Calu3 (cell line): ENCODE results near the gene NDE1. TPM values are rescaled to one million over a fixed set of nuclear protein-coding genes. Genes with fewer than 3 reads are reported as not detected.

Experiments used
- BruUV-seq: library from RNA; stranded (reverse); fragments of 400-500 nt; replicated peaks from 2 replicates; lab custom pipeline; 2021; lab: Mats Ljungman, UMichigan
- CTCF ChIA-PET: fragments of 300-600 bp; sonication (Branson Sonifier 250); formaldehyde crosslinking; loops from one replicate; lab custom pipeline; 2022; ENCODE audit warnings: antibody characterized with exemption; lab: Charles Lee
- DNase-seq: peaks from one replicate; pipeline ENCODE4 v3.0.0; 2022
- H3K27ac Mint-ChIP-seq: one replicate; pipeline ENCODE4 v1.8.0; 2022; ENCODE audit warnings: mixed read lengths; ENCODE audit not compliant: unreplicated experiment
- H3K27me3 Mint-ChIP-seq: one replicate; pipeline ENCODE4 v1.8.0; 2022; ENCODE audit warnings: mixed read lengths; ENCODE audit not compliant: unreplicated experiment
- H3K36me3 Mint-ChIP-seq: one replicate; pipeline ENCODE4 v1.8.0; 2022; ENCODE audit warnings: mild to moderate bottlenecking, moderate library complexity, mixed read lengths; ENCODE audit not compliant: insufficient read depth, unreplicated experiment
- H3K4me1 Mint-ChIP-seq: one replicate; pipeline ENCODE4 v1.8.0; 2022; ENCODE audit warnings: mild to moderate bottlenecking, low read depth, mixed read lengths; ENCODE audit not compliant: unreplicated experiment
- H3K4me3 Mint-ChIP-seq: one replicate; pipeline ENCODE4 v1.8.0; 2022; ENCODE audit warnings: mild to moderate bottlenecking, low read depth, moderate library complexity, mixed read lengths; ENCODE audit not compliant: unreplicated experiment
- H3K9me3 Mint-ChIP-seq: one replicate; pipeline ENCODE4 v1.8.0; 2022; ENCODE audit warnings: low read depth, mixed read lengths; ENCODE audit not compliant: unreplicated experiment
- intact Hi-C: fragments of 100-400 bp; cut with micrococcal nuclease; formaldehyde crosslinking; loops from one replicate; pipeline ENCODE4 v1.10.0; 2022; ENCODE audit not compliant: unreplicated experiment
- total RNA-seq: library from RNA; stranded (reverse); gene quantifications from 2 replicates; pipeline ENCODE4 v1.2.3, GENCODE V29; 2022
- TF ChIP-seq, protein P1 (sequence below): fragments of 200-600 bp; IDR thresholded peaks from one replicate; pipeline ENCODE4 v1.8.0; 2022; ENCODE audit warnings: antibody characterized with exemption; ENCODE audit not compliant: unreplicated experiment

Gene NDE1
- total RNA-seq, 1 experiment from 2014 or later, result 71.1 TPM

DNA sequence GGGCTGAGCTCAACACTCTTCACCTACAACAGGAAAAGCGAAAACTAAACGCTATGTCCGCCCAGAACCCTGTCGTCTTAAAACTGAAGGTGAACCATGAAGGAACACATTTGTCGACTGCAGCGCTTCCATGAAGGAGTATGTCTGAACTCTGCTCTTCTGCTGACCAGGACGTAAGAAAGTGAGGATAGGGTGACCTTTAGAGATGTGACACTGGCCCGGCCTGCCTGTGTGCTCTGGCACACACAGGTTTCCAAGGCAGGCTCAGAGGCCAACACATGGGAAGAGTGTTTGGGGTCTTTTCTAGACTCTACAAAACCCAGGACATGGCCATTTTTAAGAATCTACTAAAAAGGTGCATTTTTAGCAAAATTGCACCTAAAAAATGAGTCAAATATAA lies 28.2 kb upstream of the NDE1 start:
- TF ChIP-seq, protein P1, sequence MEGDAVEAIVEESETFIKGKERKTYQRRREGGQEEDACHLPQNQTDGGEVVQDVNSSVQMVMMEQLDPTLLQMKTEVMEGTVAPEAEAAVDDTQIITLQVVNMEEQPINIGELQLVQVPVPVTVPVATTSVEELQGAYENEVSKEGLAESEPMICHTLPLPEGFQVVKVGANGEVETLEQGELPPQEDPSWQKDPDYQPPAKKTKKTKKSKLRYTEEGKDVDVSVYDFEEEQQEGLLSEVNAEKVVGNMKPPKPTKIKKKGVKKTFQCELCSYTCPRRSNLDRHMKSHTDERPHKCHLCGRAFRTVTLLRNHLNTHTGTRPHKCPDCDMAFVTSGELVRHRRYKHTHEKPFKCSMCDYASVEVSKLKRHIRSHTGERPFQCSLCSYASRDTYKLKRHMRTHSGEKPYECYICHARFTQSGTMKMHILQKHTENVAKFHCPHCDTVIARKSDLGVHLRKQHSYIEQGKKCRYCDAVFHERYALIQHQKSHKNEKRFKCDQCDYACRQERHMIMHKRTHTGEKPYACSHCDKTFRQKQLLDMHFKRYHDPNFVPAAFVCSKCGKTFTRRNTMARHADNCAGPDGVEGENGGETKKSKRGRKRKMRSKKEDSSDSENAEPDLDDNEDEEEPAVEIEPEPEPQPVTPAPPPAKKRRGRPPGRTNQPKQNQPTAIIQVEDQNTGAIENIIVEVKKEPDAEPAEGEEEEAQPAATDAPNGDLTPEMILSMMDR, result no peak
- CTCF ChIA-PET, result interaction anchor here (0.6 kb wide), 1 partner anchor 1999 kb away, joined by 6 read pairs; no protein-coding TSS in a partner anchor
- no peak overlapping the region for H3K4me3 Mint-ChIP-seq
- intact Hi-C loops, result loop anchor here (10.0 kb wide), 1 partner anchor 63 kb away; no protein-coding TSS in a partner anchor
- peaks cover 30% of the 10 kb centered on the region for H3K36me3 Mint-ChIP-seq
- no peaks in the 10 kb centered on the region for H3K4me1 Mint-ChIP-seq
- no peak overlapping the region for H3K27ac Mint-ChIP-seq
- no peak for DNase-seq
- no peaks in the 10 kb centered on the region for H3K9me3 Mint-ChIP-seq
- BruUV-seq, result no TSS peak
- no peaks in the 10 kb centered on the region for H3K27me3 Mint-ChIP-seq

GRCh38 chr16:15631730-15632409 lies 18.2 kb upstream of the NDE1 start:
- CTCF ChIA-PET, result interaction anchor here (0.8 kb wide), 1 partner anchor 10 kb away, joined by 3 read pairs; no protein-coding TSS in a partner anchor
- DNase-seq, result no peak
- peaks cover 41% of the 10 kb centered on the region for H3K36me3 Mint-ChIP-seq

DNA sequence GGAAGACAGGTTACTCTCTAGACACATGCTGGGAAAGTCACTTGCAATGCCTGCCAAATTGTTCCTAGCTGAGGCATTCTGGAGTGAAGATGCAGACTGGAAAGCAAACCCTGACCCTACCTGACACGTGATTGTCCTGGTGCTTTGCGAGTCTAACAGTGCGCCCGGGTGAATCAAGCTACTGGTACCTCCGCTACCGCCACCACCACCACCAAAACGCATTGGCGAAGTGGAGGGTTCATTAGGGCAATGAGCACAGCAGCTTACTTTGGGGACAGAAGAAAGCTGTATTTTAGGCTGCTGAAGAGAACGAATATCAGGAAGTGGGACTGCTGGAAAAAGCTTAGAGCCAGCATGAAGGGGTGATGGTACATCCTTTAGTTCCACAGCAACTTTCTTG lies 14.1 kb upstream of the NDE1 start:
- H3K9me3 Mint-ChIP-seq, result no peaks in the 10 kb centered on the region
- H3K27ac Mint-ChIP-seq, result no peak overlapping the region
- TF ChIP-seq, protein P1, result no peak
- no peak for DNase-seq
- intact Hi-C loops, result no loop called here
- no TSS peak for BruUV-seq
- H3K36me3 Mint-ChIP-seq, result peaks cover 60% of the 10 kb centered on the region
- peaks cover 1% of the 10 kb centered on the region for H3K4me1 Mint-ChIP-seq
- CTCF ChIA-PET, result no interaction called here
- H3K4me3 Mint-ChIP-seq, result no peak overlapping the region
- no peaks in the 10 kb centered on the region for H3K27me3 Mint-ChIP-seq

More at GRCh38 chr16:15631730-15632409, 18.2 kb upstream of the NDE1 start:
- H3K4me1 Mint-ChIP-seq, result no peaks in the 10 kb centered on the region
- TF ChIP-seq, protein P1, result no peak
- no peaks in the 10 kb centered on the region for H3K27me3 Mint-ChIP-seq
- H3K9me3 Mint-ChIP-seq, result no peaks in the 10 kb centered on the region
- no peak overlapping the region for H3K27ac Mint-ChIP-seq
- no TSS peak for BruUV-seq
- intact Hi-C loops, result no loop called here
- H3K4me3 Mint-ChIP-seq, result no peak overlapping the region

DNA sequence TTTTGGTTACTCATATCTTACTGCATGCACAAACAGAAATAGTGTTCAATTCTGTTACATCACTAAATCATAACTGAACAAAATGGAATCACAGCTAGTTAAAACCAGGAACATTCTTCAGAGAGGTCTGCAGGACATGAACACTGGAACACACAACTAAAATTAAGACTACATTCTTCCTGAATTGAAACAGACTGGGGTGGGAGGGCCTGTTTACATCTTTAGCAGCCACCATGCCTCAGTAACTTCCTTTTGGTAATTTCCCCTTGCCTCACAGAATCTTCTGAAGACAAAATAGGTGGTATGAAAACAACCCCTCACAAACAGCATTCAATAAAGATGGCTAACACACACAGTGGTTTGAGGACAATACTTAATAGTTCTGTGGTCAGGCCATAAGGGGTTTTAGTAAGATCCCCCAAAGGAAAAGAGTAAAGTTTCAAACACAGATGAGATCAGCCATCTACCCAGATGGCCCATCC lies 13.6 kb upstream of the NDE1 start:
- TF ChIP-seq, protein P1, result no peak
- H3K4me3 Mint-ChIP-seq, result no peak overlapping the region
- peaks cover 6% of the 10 kb centered on the region for H3K4me1 Mint-ChIP-seq
- CTCF ChIA-PET, result no interaction called here
- DNase-seq, result no peak
- H3K36me3 Mint-ChIP-seq, result peaks cover 60% of the 10 kb centered on the region
- no peaks in the 10 kb centered on the region for H3K27me3 Mint-ChIP-seq
- no peaks in the 10 kb centered on the region for H3K9me3 Mint-ChIP-seq
- no TSS peak for BruUV-seq
- H3K27ac Mint-ChIP-seq, result no peak overlapping the region
- intact Hi-C loops, result no loop called here
